Measurements from ENCODE around the gene FOXJ2. TPM values are rescaled to one million over a fixed set of nuclear protein-coding genes. Genes with fewer than 3 reads are reported as not detected.
"Not testable (repeated sequence)": the region's sequence is repeated elsewhere in the genome, so short reads cannot be mapped to it uniquely, and the experiment has no call there.

The FOXJ2 gene
- total RNA-seq, 2 donors from 2014 or later: 19.9 to 22.1 TPM

- Histone ChIP-seq H3K4me1 (peaks cover 0 to 9% of the 10 kb centered on the region in 2 donors), H3K36me3 (no peaks in the 10 kb centered on the region), H3K27ac (no peak overlapping the region), H3K4me3 (no peak overlapping the region), H3K9me3 (no peaks in the 10 kb centered on the region), H3K27me3 (no peaks in the 10 kb centered on the region)
- TF ChIP-seq, protein P1, sequence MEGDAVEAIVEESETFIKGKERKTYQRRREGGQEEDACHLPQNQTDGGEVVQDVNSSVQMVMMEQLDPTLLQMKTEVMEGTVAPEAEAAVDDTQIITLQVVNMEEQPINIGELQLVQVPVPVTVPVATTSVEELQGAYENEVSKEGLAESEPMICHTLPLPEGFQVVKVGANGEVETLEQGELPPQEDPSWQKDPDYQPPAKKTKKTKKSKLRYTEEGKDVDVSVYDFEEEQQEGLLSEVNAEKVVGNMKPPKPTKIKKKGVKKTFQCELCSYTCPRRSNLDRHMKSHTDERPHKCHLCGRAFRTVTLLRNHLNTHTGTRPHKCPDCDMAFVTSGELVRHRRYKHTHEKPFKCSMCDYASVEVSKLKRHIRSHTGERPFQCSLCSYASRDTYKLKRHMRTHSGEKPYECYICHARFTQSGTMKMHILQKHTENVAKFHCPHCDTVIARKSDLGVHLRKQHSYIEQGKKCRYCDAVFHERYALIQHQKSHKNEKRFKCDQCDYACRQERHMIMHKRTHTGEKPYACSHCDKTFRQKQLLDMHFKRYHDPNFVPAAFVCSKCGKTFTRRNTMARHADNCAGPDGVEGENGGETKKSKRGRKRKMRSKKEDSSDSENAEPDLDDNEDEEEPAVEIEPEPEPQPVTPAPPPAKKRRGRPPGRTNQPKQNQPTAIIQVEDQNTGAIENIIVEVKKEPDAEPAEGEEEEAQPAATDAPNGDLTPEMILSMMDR (IDR thresholded peaks at IDR 0.05): no peak
- no peak for DNase-seq (ENCODE audit: low spot score)
Observed at GRCh38 chr12:8077207-8077606, 44.7 kb downstream of the FOXJ2 start.

GRCh38 chr12:8078398-8078797 lies 45.9 kb downstream of the FOXJ2 start:
- H3K27ac ChIP-seq: no peak overlapping the region
- DNase-seq (ENCODE audit: low spot score): no peak
- H3K4me1 ChIP-seq: peaks cover 0 to 17% of the 10 kb centered on the region in 2 donors
- H3K36me3 ChIP-seq: no peaks in the 10 kb centered on the region
- TF ChIP-seq, protein P1 (IDR thresholded peaks at IDR 0.05): peak in 1 of 2 donors; percentile 33
- H3K4me3 ChIP-seq: no peak overlapping the region
- H3K9me3 ChIP-seq: no peaks in the 10 kb centered on the region
- no peaks in the 10 kb centered on the region for H3K27me3 ChIP-seq

GRCh38 chr12:8078916-8079315 lies 46.4 kb downstream of the FOXJ2 start:
- H3K9me3 ChIP-seq: no peaks in the 10 kb centered on the region
- H3K27ac ChIP-seq: no peak overlapping the region
- no peak for DNase-seq (ENCODE audit: low spot score)
- no peak overlapping the region for H3K4me3 ChIP-seq
- peaks cover 0 to 22% of the 10 kb centered on the region in 2 donors for H3K4me1 ChIP-seq
- TF ChIP-seq, protein P1 (IDR thresholded peaks at IDR 0.05): no peak
- H3K27me3 ChIP-seq: no peaks in the 10 kb centered on the region
- H3K36me3 ChIP-seq: no peaks in the 10 kb centered on the region

DNA sequence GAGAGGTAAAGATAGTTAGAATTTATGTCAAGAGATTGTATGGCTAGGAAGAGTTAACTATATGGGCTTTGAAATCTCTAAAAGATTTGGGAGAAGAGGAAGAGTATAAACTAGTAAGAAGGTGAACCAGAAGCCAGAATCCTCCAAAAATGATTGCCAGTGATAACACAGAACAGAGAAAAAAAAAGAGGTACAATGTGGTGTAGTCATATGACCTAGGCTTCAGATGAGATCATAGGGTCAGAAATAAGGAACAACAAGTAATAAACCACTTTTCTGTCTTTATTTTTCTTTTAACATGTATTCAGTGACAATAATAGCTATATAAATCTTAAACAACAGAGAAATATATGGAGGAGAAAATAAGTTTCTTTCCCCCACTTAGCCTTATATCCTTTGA lies 47.6 kb downstream of the FOXJ2 start:
- Histone ChIP-seq H3K36me3 (no peaks in the 10 kb centered on the region), H3K4me1 (peaks cover 0 to 29% of the 10 kb centered on the region in 2 donors), H3K27ac (no peak overlapping the region), H3K27me3 (no peaks in the 10 kb centered on the region), H3K9me3 (no peaks in the 10 kb centered on the region), H3K4me3 (no peak overlapping the region)
- no peak for DNase-seq (ENCODE audit: low spot score)
- TF ChIP-seq, protein P1 (IDR thresholded peaks at IDR 0.05): no peak

DNA sequence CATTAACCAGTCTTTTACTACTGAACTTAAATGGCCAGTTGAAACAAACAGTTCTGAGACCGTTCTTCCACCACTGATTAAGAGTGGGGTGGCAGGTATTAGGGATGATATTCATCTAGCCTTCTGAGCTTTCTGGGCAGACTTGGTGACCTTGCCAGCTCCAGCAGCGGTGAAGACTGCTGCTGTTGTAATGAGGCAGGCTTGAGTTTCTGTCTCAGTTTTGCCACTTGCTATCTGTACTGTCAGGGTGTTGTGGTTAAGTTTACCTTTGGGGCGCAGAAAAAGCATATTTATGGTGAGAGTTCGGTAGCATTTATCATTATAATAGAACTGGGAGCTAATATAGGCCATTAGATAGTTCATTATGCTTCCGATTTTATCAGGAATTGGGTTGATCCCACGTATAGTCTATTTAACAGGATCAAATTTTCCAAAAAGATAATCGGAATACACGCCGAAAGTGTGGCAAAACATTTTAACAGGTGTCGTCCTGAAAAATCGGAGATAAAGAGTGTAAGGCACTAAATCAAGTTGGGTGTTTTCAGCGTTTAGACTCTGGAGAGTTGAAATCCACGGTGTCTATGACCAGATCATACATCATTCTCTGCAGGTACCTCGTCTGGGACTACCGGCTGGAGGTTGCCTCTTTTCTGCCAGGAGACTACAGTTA lies 48.9 kb downstream of the FOXJ2 start:
- H3K27me3 ChIP-seq: no peaks in the 10 kb centered on the region
- peak overlapping the region; percentile 79 to 81 for H3K4me3 ChIP-seq
- no peaks in the 10 kb centered on the region for H3K9me3 ChIP-seq
- H3K27ac ChIP-seq: peak overlapping the region; percentile 95 to 97
- no peaks in the 10 kb centered on the region for H3K36me3 ChIP-seq
- TF ChIP-seq, protein P1 (IDR thresholded peaks at IDR 0.05): no peak
- no peak for DNase-seq (ENCODE audit: low spot score)
- H3K4me1 ChIP-seq: peaks cover 0 to 32% of the 10 kb centered on the region in 2 donors

- Histone ChIP-seq H3K9me3 (no peaks in the 10 kb centered on the region), H3K27ac (peak overlapping the region; percentile 95 to 97), H3K27me3 (no peaks in the 10 kb centered on the region), H3K4me1 (peaks cover 0 to 40% of the 10 kb centered on the region in 2 donors), H3K36me3 (no peaks in the 10 kb centered on the region), H3K4me3 (peak overlapping the region; percentile 79 to 81)
- DNase-seq (ENCODE audit: low spot score): no peak
- TF ChIP-seq, protein P1 (IDR thresholded peaks at IDR 0.05): no peak
Observed at GRCh38 chr12:8082808-8083100, 50.2 kb downstream of the FOXJ2 start.

DNA sequence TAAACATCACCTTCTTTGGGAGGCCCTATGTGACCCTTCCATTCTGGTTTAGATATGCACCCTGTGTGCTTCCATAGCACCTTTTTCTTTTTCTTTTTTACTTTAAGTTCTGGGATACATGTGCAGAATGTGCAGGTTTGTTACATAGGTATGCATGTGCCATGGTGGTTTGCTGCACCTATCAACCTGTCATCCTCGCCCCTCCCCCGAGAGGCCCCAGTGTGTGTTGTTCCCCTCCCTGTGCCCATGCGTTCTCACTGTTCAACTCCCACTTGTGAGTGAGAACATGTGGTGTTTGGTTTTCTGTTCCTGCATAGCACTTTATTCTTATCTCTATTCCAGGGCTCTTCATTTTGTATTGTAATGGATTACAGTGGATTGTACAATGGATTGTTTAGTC lies 51.8 kb downstream of the FOXJ2 start:
- not testable (repeated sequence) for H3K27ac ChIP-seq; H3K4me3 ChIP-seq; DNase-seq (ENCODE audit: low spot score); H3K27me3 ChIP-seq; H3K36me3 ChIP-seq; H3K9me3 ChIP-seq
- peaks cover 0 to 41% of the 10 kb centered on the region in 2 donors for H3K4me1 ChIP-seq
